SU-DHL-6 (cell line): ENCODE results near the gene RHOT1.

ENCODE experiments used
- H2AFZ ChIP-seq: fragments of 200-600 bp; sonication (generic); 2 replicates; pipeline ENCODE4 v1.6.1; 2014; ENCODE audit warnings: low read depth, mild to moderate bottlenecking, moderate library complexity, mixed read lengths, antibody characterized with exemption, low read length; ENCODE audit not compliant: severe bottlenecking
- H3F3A ChIP-seq: fragments of 200-600 bp; shearing (Covaris generic); 2 replicates; pipeline ENCODE4 v1.6.0; 2016; ENCODE audit warnings: antibody characterized with exemption, mild to moderate bottlenecking; ENCODE audit not compliant: insufficient read depth
- H3K27ac ChIP-seq: fragments of 200-600 bp; sonication (generic); 2 replicates; pipeline ENCODE4 v1.5.1; 2016; ENCODE audit warnings: low read depth, mild to moderate bottlenecking, low read length, moderate library complexity, mixed read lengths
- H3K27me3 ChIP-seq: fragments of 200-600 bp; sonication (generic), shearing (Covaris generic); 2 replicates; pipeline ENCODE4 v1.6.0; 2014; ENCODE audit warnings: mild to moderate bottlenecking, low read length
- H3K36me3 ChIP-seq: fragments of 200-600 bp; sonication (generic); 2 replicates; pipeline ENCODE4 v1.6.1; 2014; ENCODE audit warnings: mild to moderate bottlenecking, low read length, mixed read lengths
- H3K4me2 ChIP-seq: fragments of 300-600, 200-600 bp; shearing (Covaris generic), sonication (generic); 2 replicates; pipeline ENCODE4 v1.6.0; 2014; ENCODE audit warnings: low read length, low read depth, mild to moderate bottlenecking; ENCODE audit not compliant: poor library complexity, severe bottlenecking
- H3K4me3 ChIP-seq: fragments of 200-600 bp; sonication (generic); 2 replicates; pipeline ENCODE4 v1.5.1; 2014; ENCODE audit warnings: antibody characterized with exemption, low read length, mild to moderate bottlenecking, mixed read lengths; ENCODE audit not compliant: insufficient read depth, poor library complexity, severe bottlenecking
- H3K79me2 ChIP-seq: fragments of 200-600 bp; sonication (generic); 2 replicates; pipeline ENCODE4 v1.6.1; 2014; ENCODE audit warnings: mild to moderate bottlenecking, low read length, moderate library complexity; ENCODE audit not compliant: insufficient read depth
- H3K9ac ChIP-seq: fragments of 200-600 bp; sonication (generic); 2 replicates; pipeline ENCODE4 v1.7.0; 2014; ENCODE audit warnings: mild to moderate bottlenecking, low read length
- H3K9me2 ChIP-seq: fragments of 200-600 bp; sonication (generic); replicated peaks from 2 replicates; pipeline ENCODE4 v1.6.1; 2014; ENCODE audit warnings: low read length; ENCODE audit not compliant: insufficient read depth
- H3K9me3 ChIP-seq: fragments of 200-600 bp; sonication (generic); 2 replicates; pipeline ENCODE4 v1.6.1; 2014; ENCODE audit warnings: low read length, mixed read lengths; ENCODE audit not compliant: insufficient read depth
- H4K20me1 ChIP-seq: fragments of 200-600 bp; sonication (generic); 2 replicates; pipeline ENCODE4 v1.6.1; 2014; ENCODE audit warnings: low read depth, mild to moderate bottlenecking, antibody characterized with exemption, low read length, moderate library complexity, mixed read lengths
- CTCF ChIP-seq: fragments of 200-600 bp; sonication (generic); IDR thresholded peaks from one replicate; pipeline ENCODE4 v1.5.1; 2017; ENCODE audit warnings: antibody characterized with exemption, mild to moderate bottlenecking, low read length, moderate library complexity; ENCODE audit not compliant: insufficient read depth, poor library complexity, severe bottlenecking
- EZH2phosphoT487 ChIP-seq: fragments of 200-600 bp; sonication (generic), shearing (Covaris generic); conservative IDR thresholded peaks from 2 replicates; pipeline ENCODE4 v1.6.1; 2018; ENCODE audit warnings: mild to moderate bottlenecking, antibody characterized with exemption, low read length, moderate library complexity, mixed read lengths

The RHOT1 gene

GRCh38 chr17:32267690-32268205, 125.4 kb downstream of the RHOT1 start:
- no peaks in the 10 kb centered on the region for H4K20me1 ChIP-seq
- no peak overlapping the region for H3K4me2 ChIP-seq
- no peak overlapping the region for H3K4me3 ChIP-seq
- H2AFZ ChIP-seq, result no peak overlapping the region
- H3K27me3 ChIP-seq, result no peaks in the 10 kb centered on the region
- H3K36me3 ChIP-seq, result no peaks in the 10 kb centered on the region
- H3K27ac ChIP-seq, result no peak overlapping the region
- H3F3A ChIP-seq, result no peaks in the 10 kb centered on the region
- H3K9me2 ChIP-seq, result no peaks in the 10 kb centered on the region
- H3K9me3 ChIP-seq, result no peaks in the 10 kb centered on the region
- no peak for TF ChIP-seq CTCF
- no peak for TF ChIP-seq EZH2phosphoT487
- no peak overlapping the region for H3K9ac ChIP-seq
- H3K79me2 ChIP-seq, result no peaks in the 10 kb centered on the region

- no peak for TF ChIP-seq EZH2phosphoT487
- TF ChIP-seq CTCF, result no peak
- H3K4me2 ChIP-seq, result no peak overlapping the region
- no peaks in the 10 kb centered on the region for H3K27me3 ChIP-seq
- H3K9ac ChIP-seq, result no peak overlapping the region
- H3F3A ChIP-seq, result no peaks in the 10 kb centered on the region
- H2AFZ ChIP-seq, result no peak overlapping the region
- H4K20me1 ChIP-seq, result no peaks in the 10 kb centered on the region
- no peak overlapping the region for H3K27ac ChIP-seq
- H3K4me3 ChIP-seq, result no peak overlapping the region
- H3K9me3 ChIP-seq, result no peaks in the 10 kb centered on the region
- no peaks in the 10 kb centered on the region for H3K9me2 ChIP-seq
- H3K79me2 ChIP-seq, result no peaks in the 10 kb centered on the region
- H3K36me3 ChIP-seq, result no peaks in the 10 kb centered on the region
Observed at GRCh38 chr17:32268734-32269288, 126.5 kb downstream of the RHOT1 start.

GRCh38 chr17:32269377-32269776, 127.1 kb downstream of the RHOT1 start:
- Histone ChIP-seq H3K9ac (no peak overlapping the region), H3K36me3 (no peaks in the 10 kb centered on the region), H3K27ac (no peak overlapping the region), H3K79me2 (no peaks in the 10 kb centered on the region), H3K4me3 (no peak overlapping the region), H3F3A (no peaks in the 10 kb centered on the region), H3K27me3 (no peaks in the 10 kb centered on the region), H3K9me2 (no peaks in the 10 kb centered on the region), H3K4me2 (no peak overlapping the region), H4K20me1 (no peaks in the 10 kb centered on the region), H3K9me3 (no peaks in the 10 kb centered on the region), H2AFZ (no peak overlapping the region)
- TF ChIP-seq CTCF (no peak), EZH2phosphoT487 (no peak)
